Fibroblast of skin of left biceps (primary cell): Measurements from ENCODE around the gene CUEDC1.
A peak's percentile ranks its signal among the peaks of the same experiment; 100 is the strongest.

Experiments
- DNase-seq, 2 experiments: peaks; one replicate each; pipeline ENCODE4 v3.0.0-alpha.2; 2013; ENCODE audit warnings: low read depth in 2 of 2

CUEDC1 gene

DNA sequence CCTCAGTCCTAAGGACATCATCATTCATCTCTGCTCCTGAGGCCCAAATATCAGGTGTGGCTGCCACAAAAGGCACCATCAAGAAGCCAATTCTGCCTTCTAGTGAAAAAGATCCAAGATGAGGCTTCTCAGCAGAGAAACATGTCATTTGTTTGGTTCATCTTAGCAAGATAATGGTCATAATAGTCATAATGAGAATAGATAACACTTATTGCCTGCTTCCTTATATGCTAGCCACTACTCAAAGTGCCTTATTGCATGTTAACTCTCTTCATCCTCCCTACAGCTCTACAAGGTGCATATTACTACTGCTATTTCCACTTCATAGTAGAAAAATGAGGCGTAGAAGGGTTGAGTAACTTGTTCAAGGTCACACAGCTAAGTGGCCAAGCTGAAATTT, 60.4 kb downstream of the CUEDC1 start:
- no peak for DNase-seq

DNA sequence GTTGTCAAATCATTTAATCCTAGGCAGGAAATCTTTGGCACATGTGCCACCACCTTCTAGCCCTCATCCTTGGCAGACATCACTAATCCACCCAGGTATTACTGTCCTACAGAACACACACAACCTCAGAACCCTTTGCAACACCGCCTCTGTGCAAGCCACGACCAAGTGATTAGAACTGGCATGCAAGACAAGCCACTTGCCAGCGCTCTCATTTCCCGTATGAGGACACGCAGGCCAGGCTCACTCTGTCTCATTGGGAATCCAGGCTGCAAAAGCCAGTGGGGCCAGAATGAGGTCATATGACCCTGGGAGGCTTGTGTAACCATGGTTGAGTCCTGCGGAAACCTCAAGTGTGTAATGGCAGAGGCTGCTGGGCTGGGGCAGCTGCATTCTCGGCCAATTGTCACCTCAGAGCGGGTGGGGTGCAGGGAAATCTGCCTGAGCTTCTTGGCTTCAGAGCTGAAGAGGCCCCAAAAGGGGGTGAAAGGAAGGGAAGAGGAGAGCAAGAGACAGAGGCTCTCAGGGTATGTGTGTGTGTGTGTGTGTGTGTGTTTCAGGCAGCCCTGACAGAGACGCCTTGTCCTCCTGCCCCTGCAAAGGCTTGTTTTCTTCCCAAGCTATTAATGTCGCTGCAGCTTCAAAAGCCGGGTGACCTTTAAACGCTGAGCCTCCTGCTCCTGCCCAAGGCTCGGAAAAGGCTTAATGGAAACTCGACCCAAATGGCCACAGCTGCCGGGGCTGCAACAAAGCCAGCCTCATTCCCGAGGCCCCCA, 62.2 kb downstream of the CUEDC1 start:
- DNase-seq = peak; percentile 86 to 87

DNA sequence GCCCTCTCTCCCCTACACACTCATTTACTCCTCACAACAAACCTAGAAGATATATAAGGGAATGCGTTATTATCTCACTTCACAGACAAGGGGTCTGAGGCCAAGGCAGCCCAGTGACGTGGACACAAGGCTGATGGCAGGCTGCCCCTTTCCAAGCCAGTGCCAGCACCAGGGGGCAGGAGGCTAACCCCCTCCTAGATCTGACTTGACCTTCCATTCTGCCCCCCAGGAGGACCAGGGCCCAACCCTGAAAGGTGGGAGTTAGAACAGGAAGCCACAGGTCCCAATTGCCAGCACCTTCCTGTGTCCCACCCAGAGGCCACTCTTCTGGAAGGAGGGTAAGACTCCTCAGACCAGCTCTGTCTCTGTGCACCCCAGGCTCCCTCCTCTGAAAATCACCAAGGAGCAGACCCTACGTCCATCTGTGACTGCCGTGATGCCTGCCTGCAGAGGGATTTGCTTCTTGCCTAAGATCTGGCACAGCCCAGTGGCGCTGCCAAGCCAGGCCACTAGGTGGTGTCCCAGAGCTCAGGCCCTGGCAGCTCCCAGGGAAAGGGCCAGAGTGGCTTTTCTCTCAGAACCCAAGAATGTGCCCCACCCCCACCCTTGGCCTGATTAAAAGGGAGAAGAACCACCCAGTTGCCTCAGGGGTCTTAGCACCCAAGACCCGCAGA, 62.9 kb downstream of the CUEDC1 start:
- peak; percentile 61 to 62 for DNase-seq

DNA sequence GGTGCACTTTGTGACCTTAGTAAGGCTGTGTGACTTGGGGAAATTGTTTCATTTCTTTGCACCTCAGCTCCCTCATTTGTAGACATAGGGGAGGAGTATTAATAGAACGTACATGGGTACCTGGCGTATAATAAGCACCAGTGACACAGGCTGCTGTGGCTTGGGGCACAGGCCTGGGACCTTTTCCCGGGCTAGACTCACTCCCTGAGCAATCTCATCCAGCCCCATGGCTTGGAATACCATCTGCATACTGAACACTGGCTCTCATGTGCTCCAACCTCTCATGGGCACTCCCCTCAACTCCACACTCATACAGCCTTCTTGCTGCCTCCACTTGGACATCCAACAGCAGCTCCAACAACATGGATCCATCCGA, 64.4 kb downstream of the CUEDC1 start:
- DNase-seq = no peak

DNA sequence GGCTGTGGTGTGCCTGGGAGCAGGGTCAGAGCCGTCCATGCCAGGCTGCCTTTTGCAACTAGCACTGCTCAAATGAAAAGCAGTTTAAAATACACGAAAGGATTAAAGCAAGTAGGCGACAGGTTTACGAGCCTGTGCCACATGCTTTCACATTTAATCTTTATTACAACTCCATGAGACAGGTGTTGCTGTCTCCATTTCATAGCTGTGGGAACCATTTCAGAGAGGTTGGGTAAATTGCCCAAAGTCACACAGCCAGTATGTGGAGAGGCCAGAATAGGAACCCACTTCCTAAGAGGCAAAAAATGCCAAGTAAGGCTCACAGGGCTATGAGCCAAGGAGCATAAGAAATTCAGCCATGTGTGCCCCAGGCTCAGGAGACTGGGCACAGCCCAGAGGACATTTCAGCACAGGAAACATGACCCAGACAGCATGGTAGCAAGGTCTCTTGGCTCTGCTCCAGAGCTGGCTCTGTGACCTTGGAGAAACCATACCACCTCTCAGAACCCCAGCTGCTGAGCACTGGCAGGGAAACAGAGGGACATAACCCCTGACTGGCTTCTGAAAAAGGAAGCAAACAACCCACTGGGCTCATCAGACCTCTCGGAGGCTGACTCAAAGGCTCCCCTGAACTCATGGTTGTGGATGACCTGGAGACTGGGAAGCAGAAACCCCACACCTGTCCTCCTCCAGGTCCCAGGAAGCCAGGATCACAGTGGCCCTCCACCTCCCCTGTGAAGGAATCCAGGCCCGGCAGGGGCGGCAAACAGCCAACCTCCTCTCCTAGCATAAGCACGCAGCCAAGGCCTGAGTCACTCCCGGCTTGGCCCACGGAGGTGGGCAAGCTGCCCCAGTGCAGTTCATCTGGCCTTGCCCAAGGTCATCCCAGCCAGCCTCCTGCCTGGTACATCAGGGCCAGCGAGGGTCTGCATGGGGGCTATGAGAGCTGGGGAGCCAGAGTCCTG, 65.0 kb downstream of the CUEDC1 start:
- no peak for DNase-seq

DNA sequence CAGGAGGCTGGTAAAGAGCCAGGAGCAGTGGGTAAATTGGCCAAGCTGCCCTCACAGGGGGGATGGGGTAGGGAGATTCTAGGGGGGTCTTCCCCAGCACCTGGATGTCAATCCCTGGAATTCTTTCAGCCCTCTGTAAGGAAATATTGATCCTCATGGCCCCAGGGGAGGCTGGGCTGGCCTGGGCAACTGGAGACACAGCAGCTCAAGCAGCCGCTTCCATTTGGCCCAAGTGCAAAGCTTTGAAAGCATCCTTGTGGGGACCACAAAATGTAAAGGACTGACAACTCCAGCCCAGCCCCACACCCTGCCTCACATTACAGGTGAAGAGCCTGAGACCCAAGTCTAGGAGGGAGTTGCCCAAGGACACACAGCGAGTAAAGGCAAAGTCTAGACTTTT, 66.0 kb downstream of the CUEDC1 start:
- DNase-seq = no peak

DNA sequence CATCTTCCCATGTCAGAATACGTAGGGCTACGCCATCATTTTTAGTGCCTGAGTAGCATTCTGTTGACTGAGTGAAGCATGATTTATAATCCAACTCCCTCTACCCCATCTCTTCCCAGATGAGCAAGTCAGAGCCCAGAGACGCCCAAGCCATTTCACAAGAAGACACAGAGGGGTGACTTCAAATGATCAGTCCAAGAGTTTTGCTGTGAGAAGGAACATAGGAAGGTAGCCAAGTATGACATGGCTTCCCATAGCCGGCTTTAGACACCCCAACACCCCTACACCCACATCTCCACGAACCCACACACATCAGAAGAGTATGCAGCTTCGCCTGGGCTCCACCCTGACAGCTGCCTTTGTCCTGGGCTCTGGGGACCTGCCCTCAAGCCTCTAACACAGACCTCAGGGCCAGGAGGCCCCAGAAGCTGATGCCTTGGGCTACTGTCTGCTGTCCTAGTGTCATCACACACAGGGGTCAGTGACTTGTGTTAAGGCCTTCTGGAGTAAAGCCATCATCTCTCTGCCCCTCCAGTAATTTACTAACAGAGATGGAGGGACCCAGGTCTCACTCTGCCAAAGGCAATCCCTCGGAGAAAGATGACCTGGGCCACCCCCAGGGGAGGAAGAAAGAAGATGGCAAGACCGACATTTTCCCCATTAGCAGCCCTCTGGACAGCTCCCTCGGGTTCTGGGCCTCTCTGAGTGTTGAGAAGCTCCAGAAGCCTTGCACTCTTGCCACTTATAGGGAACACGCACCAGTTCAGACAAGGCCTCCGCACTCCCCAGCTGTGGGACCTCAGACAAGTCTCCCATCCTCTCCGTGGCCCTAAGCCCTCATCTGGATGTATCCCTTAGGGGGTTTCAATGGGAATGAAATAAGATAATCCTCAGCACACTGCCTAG, 66.6 kb downstream of the CUEDC1 start:
- DNase-seq = no peak

DNA sequence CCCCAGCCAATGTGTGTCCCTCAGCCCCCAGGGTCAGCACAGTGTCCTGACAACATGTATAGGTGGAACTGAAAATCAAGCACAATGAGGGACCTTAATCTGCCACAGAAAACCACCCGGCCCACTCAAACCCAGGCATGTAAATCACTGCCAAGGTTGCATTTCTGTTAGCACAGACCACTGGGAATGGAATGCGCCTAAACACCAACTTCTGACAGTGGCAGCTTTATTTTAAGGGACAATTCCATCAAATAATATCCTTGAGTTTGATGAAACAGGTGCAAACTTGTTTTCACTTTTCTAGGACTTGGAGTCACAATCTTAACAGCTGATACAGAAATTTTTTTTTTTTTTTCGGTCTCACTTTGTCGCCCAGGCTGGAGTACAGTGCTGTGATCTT, 68.1 kb downstream of the CUEDC1 start:
- DNase-seq = no peak

DNA sequence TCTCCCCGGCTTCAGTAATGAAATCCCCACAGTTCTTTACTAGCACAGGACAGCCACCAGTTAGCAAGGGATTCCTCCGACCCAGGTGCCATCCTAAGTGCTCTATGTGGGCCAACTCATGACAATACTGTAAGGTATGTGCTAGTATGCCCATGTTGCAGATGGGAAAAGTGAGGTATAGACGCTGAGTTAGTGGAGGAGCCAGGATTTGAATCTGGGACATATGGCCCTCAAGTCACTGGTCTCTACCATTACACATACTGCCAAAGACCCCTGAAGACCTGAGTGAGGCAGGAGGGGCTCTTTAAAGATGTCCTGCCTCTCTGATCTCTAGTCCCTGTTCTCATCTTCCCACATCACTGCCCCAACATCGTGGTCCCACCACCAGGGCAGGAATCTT, 69.2 kb downstream of the CUEDC1 start:
- DNase-seq = no peak

DNA sequence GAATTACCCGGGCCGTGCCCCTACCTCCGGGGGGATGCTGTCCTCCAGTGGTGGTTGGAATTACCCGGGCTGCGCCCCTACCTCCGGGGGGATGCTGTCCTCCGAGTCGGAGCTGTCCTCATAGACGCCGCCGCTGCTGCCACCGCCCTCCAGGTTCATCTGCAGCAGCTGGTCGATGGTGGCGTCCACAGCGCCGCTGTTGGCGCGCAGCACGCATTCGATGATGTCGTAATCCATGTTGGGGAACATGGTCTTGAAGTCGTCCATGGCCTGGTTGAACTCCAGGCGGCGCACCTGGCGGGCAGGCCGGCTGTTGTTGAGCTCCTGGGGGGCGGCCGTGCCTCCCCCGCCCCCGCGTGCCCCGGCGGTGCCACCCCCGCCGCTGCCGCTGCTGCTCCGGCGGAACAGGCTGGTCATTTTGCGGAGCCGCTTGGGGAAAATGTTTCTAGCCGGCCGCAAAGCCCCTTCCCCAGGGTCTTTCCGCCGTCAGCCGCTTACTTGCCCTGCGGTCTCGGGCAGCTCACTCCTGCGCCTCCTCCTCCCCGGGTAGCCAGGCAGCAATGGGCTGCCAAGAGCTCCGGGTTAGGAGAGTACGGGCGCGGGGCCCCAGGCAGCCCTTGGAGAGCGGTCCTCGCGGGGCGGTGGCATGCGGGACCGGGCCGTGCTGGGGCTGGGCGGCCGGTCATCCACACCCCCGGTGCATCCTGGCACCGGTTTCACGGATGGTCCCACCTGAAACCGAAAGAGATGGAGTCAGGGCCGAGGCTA, 69.9 kb downstream of the CUEDC1 start:
- DNase-seq = no peak

DNA sequence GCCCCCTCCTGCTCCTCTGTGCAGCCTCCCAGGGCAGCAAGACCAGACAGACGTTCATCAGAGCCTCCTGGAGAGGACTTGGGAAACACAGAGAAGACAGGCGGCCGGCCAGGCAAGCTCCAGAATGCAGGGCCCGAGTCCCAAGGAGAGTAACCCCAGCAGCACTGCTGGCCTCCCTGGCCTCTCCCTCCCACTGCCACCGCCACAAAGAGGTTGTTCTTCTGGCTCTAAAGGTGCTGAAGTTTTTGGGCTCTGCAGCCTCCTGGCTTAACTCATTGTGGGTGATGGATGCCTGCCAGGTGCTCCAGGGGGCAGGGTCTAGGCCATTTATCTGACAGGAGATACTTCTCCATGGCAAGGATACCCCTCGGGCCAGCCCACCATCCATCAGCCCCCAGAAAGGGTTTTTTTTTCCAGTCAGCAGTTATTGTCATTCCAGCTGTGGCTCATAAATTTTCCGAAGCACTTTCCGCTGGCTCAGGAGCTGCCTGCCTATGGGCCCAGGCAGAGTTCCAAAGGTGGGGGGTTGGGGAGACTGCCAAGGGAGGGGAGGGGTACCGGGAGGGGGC, 73.3 kb downstream of the CUEDC1 start:
- no peak for DNase-seq

DNA sequence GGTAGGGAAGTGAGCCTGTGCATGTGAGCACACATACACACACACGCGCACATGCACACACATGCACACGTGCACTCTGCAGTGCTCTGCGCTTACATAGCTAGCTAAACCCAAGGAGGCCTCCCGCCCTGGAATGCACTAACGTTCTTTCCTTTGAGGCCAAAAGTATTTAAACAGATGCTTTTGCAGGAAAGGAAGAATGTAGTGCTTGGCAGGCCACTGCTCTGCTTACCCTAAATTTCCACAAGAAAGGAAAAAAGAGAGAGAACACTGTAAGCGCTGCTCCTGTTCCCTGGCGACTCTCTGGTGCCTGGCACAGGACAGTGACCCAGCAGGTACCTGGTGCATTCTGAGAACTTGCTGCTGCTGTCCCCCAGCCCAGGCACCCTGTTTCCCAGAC, 74.1 kb downstream of the CUEDC1 start:
- DNase-seq = peak; percentile 89

DNA sequence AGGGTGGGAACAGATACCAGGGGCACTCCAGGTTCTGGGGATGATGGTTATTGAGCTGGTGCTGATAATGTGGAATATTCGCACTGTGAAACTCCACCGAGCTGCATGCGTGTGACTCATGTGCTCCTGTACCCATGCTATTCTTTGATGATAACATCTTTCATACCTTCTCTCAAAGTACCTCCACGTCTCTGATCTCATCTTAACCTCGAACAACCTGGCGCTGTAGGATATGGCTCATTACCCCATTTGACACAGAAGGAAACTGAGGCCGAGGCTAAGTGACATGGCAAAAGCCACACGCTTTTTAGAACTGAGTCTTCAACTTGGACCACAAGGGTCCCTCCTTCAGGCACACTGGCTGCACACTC, 75.1 kb downstream of the CUEDC1 start:
- DNase-seq = no peak

DNA sequence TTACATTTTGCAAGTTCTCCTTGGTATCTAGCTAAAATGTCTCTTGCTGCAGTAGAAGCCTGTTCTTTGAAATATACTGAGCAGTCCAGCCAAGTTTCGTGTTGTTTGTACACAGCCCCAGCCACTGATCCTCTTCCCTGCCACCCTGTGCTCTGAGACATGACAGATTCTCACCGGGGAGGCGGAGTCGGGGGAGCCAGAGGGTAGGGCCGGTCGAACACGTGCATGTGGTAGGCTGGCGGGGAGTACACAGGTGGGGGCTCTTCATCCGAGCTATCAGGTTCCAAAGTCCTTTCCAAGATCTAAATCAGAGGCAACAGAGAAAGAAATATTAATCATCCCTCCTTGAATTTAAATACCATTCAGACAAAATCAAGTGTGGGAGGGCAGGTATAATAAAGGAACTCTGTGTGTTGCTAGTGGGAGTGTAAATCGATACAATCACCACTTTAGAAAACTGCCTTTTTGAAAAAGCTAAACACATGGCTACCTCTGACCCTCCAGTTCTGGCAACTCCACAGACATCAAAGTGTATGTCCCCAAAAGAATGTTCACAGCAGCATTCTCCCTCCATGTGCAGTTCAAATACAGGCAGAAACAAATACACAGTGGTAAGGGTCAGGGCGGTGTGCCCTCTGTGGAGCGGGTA, 75.7 kb downstream of the CUEDC1 start:
- DNase-seq = no peak

DNA sequence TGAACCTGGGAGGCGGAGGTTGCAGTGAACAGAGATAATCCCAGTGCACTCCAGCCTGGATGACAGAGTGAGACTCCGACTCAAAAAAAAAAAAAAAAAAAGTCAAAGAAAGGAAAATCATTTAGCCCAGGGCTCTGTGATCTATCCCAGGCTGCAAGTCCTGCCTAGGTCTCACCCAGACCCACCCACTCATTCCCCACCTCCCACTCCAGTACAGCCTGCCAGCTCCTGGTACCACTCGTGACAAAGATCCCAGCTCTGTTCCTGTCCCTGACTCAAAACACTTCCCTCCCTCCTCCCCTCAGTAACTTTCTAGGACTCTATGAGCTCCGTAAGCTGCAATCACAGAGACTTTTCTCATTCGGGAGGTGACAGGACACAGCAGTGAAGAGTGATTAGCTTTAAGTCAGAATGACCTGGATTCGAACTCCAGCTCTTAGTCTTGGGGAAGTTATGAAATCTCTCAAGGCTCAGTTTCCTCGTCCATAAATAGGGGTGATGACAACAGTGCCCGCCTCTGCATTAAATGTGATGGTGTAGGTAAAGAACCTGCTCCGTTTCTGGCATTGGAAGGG, 77.3 kb downstream of the CUEDC1 start:
- DNase-seq = no peak

DNA sequence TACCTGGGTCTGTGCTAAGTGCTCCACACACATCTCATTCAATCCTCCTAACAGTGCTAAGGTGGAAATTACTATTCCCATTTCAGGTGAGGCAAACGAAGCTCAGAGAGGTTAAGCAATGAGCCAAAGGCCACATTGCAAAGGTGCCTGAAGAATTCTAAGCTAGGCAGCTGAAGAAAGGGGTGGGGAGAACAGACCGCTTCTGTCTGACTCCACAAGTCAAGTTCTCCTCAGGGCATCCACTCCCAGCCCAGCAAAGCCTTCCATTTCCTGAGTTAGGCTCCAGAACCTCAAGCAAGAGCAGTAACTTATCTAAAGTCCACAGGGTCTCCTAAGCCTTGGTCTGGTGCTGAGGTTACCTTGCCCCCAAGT, 78.4 kb downstream of the CUEDC1 start:
- DNase-seq = no peak

DNA sequence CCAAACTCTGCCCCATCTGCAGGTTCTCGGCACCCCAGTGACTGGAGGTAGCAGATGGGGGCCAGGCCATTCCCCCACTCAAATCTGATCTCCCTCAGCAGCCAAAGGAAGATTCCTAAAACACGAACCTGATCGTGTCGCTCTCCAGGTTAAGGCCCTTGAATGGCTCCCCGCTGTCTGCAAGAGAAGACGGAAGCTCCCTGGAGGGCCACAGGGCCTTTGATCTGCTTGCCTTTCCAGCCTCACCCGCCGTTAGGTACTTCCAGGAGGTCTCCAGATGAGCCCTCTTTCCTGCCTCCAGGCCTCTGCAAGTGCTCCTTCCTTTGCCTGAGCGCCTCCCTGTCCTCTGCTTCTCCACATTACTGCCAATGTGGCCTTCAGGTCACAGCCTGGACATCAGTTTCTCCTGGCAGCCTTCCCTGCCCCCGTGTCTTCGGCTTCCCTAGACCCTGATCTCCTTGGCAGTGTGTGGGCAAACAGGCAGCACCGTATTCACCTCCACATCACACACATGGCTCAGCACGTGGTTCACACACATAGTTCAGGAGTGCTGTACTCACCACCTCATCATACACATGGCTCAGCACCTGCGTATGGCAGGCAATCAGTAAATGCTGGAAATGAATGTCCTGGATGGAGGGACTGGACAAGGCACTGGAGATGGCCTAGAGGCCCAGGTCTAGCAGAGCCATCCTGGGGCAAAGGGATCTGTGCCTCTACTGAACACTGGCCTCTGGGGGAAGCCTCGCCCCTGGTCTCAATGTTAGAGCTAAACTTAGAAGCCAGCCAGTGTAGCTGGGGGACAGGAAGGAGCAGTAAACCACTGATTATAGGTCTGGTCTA, 79.0 kb downstream of the CUEDC1 start:
- no peak for DNase-seq

DNA sequence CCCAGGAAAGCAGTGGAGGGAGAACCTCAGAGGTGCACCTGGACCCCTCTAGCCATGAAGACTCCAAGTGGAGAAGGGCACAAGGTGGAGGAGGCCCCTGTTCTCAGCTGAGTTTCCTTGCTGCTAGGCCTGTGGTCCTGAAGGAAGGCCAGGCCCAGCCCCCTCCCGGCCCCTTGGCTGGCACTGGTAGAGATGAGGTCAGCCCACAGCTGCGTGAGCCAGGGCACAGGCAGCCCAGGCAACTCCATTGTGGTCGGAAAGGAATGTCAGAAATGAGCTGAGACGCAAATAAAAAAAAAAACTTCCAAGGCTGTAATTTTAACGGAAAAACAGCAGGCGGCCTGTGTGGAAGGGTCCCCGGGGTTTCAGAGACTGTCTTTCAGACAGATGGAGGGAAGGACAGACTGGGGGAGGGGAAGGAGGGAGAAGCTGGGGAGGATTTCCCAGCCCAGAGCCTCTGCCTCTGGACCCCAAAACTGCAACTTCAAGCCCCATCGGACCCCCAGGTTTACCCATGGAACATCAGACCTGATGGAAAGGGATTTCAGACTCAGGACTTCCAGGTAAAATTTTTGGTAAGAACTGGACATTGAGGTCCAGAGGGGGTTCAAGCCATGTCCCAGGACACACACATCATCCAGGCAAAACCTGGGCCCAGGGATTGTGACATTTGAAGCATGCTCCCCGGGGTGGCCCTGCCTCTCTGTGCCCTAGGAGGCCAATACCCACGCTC, 79.8 kb downstream of the CUEDC1 start:
- peak; percentile 95 for DNase-seq
